Measurements from ENCODE around the gene HMCN1.

HMCN1 gene

GRCh38 chr1:185984113-185984836 is 250.1 kb downstream of the HMCN1 start:
- TF ChIP-seq POLR2AphosphoS5 (IDR thresholded peaks at IDR 0.05; ENCODE audit: low read depth, low read length) (no peak), TAF1 (IDR thresholded peaks at IDR 0.05; ENCODE audit: borderline replicate concordance, insufficient read depth, low read length) (no peak), FOXP2 (optimal IDR thresholded peaks at IDR 0.05; ENCODE audit: borderline replicate concordance, extremely low read depth, extremely low read length, insufficient read depth) (no peak), REST (IDR thresholded peaks at IDR 0.05; ENCODE audit: insufficient read depth in 1 of 2, low read depth in 2 of 2, low read length in 2 of 2) (no peak), SIN3A (IDR thresholded peaks at IDR 0.05; ENCODE audit: borderline replicate concordance, insufficient read depth, low read length) (no peak)

- no peak for TF ChIP-seq POLR2AphosphoS5 (IDR thresholded peaks at IDR 0.05; ENCODE audit: low read depth, low read length)
- no peak for TF ChIP-seq REST (IDR thresholded peaks at IDR 0.05; ENCODE audit: insufficient read depth in 1 of 2, low read depth in 2 of 2, low read length in 2 of 2)
- no peak for TF ChIP-seq TAF1 (IDR thresholded peaks at IDR 0.05; ENCODE audit: borderline replicate concordance, insufficient read depth, low read length)
- no peak for TF ChIP-seq SIN3A (IDR thresholded peaks at IDR 0.05; ENCODE audit: borderline replicate concordance, insufficient read depth, low read length)
- TF ChIP-seq FOXP2 (optimal IDR thresholded peaks at IDR 0.05; ENCODE audit: borderline replicate concordance, extremely low read depth, extremely low read length, insufficient read depth): no peak
Observed at GRCh38 chr1:185987611-185988321, 253.6 kb downstream of the HMCN1 start.

GRCh38 chr1:185990565-185990964 is 256.4 kb downstream of the HMCN1 start:
- TF ChIP-seq SIN3A (IDR thresholded peaks at IDR 0.05; ENCODE audit: borderline replicate concordance, insufficient read depth, low read length): no peak
- TF ChIP-seq FOXP2 (optimal IDR thresholded peaks at IDR 0.05; ENCODE audit: borderline replicate concordance, extremely low read depth, extremely low read length, insufficient read depth): no peak
- no peak for TF ChIP-seq TAF1 (IDR thresholded peaks at IDR 0.05; ENCODE audit: borderline replicate concordance, insufficient read depth, low read length)
- TF ChIP-seq REST (IDR thresholded peaks at IDR 0.05; ENCODE audit: insufficient read depth in 1 of 2, low read depth in 2 of 2, low read length in 2 of 2): no peak
- no peak for TF ChIP-seq POLR2AphosphoS5 (IDR thresholded peaks at IDR 0.05; ENCODE audit: low read depth, low read length)

- TF ChIP-seq POLR2AphosphoS5 (IDR thresholded peaks at IDR 0.05; ENCODE audit: low read depth, low read length): no peak
Observed at GRCh38 chr1:185991266-185991665, 257.1 kb downstream of the HMCN1 start.

GRCh38 chr1:185996211-185996610 is 262.0 kb downstream of the HMCN1 start:
- TF ChIP-seq REST (IDR thresholded peaks at IDR 0.05; ENCODE audit: insufficient read depth in 1 of 2, low read depth in 2 of 2, low read length in 2 of 2): no peak
- TF ChIP-seq POLR2AphosphoS5 (IDR thresholded peaks at IDR 0.05; ENCODE audit: low read depth, low read length): no peak
- no peak for TF ChIP-seq SIN3A (IDR thresholded peaks at IDR 0.05; ENCODE audit: borderline replicate concordance, insufficient read depth, low read length)
